Measurements from ENCODE around the gene GALNT18.

DNA sequence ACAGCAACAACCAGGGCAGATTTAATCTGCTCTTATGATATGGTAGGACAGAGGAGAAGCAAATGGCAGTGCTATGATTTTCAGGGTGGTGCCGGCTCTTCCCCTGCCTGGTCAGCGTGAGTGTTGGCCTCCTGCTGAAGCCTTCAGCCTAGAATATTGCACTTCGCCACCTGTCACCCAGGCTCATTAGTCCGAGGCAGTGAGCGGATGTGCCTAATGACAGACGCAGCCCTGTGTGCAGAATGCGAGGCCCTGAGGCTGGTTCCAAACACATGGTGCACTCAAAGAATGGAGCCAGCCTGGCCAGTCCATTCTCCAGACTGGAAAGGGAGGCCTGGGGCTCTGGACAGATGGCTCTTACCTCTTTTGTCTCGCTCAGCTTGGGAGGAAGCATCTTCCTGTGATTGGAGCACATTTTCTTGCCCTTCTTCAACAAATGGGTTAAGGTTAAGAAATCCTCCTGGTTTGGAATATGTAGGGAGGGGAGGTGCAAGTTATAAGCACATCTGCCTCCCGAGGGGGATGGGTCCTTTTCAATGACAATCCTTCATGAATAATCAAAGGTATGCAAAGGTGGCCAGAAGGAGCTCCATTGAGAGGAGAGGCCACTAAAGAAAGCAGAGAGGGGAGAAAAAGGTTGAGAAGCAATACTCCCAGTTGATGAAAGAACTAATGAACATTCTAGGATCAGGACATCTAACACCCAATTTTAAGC is 39.7 kb upstream of the GALNT18 start:
- TF ChIP-seq EZH2 (IDR thresholded peaks at IDR 0.05; ENCODE audit: low read depth), result no peak
- TF ChIP-seq, protein P1, sequence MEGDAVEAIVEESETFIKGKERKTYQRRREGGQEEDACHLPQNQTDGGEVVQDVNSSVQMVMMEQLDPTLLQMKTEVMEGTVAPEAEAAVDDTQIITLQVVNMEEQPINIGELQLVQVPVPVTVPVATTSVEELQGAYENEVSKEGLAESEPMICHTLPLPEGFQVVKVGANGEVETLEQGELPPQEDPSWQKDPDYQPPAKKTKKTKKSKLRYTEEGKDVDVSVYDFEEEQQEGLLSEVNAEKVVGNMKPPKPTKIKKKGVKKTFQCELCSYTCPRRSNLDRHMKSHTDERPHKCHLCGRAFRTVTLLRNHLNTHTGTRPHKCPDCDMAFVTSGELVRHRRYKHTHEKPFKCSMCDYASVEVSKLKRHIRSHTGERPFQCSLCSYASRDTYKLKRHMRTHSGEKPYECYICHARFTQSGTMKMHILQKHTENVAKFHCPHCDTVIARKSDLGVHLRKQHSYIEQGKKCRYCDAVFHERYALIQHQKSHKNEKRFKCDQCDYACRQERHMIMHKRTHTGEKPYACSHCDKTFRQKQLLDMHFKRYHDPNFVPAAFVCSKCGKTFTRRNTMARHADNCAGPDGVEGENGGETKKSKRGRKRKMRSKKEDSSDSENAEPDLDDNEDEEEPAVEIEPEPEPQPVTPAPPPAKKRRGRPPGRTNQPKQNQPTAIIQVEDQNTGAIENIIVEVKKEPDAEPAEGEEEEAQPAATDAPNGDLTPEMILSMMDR (conservative IDR thresholded peaks at IDR 0.05), result no peak
